Raji (cell line): ENCODE data around the gene GRHL1.

Experiments used
- POLR2A ChIP-seq: IDR thresholded peaks from 2 replicates; pipeline ENCODE4 v1.6.1; 2011; ENCODE audit warnings: low read depth, low read length, control low read depth; ENCODE audit not compliant: insufficient read depth

The GRHL1 gene

GRCh38 chr2:10045561-10046355 lies 94.3 kb downstream of the GRHL1 start:
- no peak for TF ChIP-seq POLR2A

GRCh38 chr2:10046931-10047330 lies 95.4 kb downstream of the GRHL1 start:
- TF ChIP-seq POLR2A = no peak

GRCh38 chr2:10047616-10048500 lies 96.4 kb downstream of the GRHL1 start:
- no peak for TF ChIP-seq POLR2A

- TF ChIP-seq POLR2A = no peak
Observed at GRCh38 chr2:10048501-10049171, 97.1 kb downstream of the GRHL1 start.
